GM12891 (cell line): Measurements from ENCODE around the gene CRIM1.

Experiments used
- PAX5 ChIP-seq: IDR thresholded peaks from 2 replicates; pipeline ENCODE4 v1.6.1; 2011; ENCODE audit warnings: low read length, moderate library complexity, mild to moderate bottlenecking; ENCODE audit not compliant: insufficient read depth, severe bottlenecking
- POLR2A ChIP-seq: IDR thresholded peaks from 2 replicates; pipeline ENCODE4 v1.6.1; 2011; ENCODE audit warnings: low read depth, low read length, control low read depth
- POLR2AphosphoS5 ChIP-seq: IDR thresholded peaks from 2 replicates; pipeline ENCODE4 v1.6.1; 2011; ENCODE audit warnings: low read depth, low read length, control low read depth
- TAF1 ChIP-seq: IDR thresholded peaks from 2 replicates; pipeline ENCODE4 v1.6.1; 2011; ENCODE audit warnings: low read depth, low read length, control low read depth

GRCh38 chr2:36541891-36542595 is 186.5 kb downstream of the CRIM1 start:
- no peak for TF ChIP-seq PAX5
- TF ChIP-seq POLR2AphosphoS5, result no peak
- no peak for TF ChIP-seq POLR2A
- no peak for TF ChIP-seq TAF1
